Measurements from ENCODE around the gene KDM4B.

Gene KDM4B

DNA sequence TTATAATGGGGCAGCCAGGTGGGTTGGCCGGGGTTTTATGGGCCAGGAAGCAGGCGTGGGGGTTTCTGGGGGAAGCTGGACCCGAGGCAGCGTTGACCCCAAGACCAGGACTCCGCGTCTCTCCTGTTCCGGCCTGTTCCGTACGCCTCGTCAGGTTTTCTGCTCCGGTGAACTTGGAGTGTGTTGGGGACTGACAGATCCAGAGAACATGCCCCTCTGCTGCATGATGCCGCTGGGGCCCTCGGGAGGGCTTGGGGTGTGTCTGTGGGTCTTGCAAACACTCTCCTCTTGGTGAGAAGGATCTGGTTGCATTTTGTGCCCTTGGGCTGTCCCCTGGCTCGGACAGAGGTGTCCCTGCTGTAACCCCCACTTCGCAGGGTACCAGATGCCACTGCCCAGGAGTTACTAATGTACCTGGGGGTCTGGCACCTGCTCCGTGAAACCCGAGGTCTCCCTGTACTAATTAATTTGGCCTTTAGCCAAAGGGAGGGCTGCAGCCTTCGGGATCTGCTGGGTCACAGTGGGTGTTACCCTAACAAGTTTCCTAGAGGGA is 15.6 kb downstream of the KDM4B start:
- DNase-seq (ENCODE audit: low read depth), result no peak

DNA sequence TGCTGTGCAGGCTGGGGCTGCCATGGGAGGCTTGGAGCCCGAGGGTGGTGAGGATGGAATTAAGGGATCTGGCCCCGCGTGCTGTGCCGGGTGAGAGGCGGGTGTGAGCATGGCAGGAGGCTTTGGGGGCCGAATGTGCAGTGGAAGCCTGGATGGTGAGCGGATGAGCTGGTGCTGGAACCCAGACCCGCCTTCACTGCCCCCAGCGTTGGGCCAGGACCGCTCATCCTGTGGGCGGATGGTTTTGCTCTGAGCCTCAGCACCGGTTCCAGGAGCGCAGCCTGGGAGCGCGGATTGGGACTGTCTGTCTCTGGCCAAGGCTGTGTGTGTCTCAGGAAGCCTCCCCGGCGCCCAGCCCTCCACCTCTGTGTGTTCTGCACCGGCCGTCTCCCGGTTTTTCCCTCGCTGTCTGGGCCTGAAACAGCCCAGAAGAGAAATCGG is 16.7 kb downstream of the KDM4B start:
- no peak for DNase-seq (ENCODE audit: low read depth)

DNA sequence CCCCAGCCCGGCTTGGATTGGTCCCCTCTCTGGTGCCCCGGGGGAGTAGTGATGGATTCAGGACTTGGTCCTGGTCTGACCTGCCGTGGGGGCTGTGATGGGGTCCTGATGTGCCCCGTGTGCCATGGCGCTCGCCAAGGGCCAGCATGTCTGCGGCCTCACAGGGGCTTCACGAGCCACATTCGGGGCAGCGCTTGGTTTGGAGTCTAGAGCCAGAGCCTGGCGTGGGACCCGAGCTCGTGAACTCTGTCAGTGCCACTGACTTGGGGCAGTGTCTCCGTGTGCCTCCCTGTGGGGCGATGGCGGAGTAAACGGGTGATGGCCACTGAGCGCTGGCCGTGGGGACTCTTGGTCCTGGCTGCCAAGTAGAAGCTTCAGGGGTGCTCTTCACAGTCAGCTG is 17.1 kb downstream of the KDM4B start:
- no peak for DNase-seq (ENCODE audit: low read depth)

DNA sequence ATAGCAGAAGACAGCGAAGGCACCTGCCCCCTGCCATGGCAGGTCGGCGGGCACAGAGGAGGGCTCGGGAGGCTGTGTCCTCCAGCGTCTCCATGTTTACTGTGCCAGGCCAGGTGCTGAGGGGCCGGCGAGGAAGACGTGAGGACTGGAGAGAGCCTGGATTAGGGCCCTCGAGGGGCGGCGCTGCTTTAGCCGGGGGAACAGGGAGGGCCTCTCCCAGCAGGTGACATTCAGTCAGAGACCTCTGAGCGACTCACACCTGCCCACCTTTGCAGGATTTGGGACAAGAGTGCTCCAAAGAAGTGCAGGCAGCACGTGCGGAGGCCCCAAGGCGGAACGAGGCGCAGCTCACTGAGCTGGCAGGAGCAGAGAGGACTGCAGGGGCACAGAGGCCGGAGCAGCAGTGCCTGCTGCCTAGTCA is 17.6 kb downstream of the KDM4B start:
- DNase-seq (ENCODE audit: low read depth), result no peak

DNA sequence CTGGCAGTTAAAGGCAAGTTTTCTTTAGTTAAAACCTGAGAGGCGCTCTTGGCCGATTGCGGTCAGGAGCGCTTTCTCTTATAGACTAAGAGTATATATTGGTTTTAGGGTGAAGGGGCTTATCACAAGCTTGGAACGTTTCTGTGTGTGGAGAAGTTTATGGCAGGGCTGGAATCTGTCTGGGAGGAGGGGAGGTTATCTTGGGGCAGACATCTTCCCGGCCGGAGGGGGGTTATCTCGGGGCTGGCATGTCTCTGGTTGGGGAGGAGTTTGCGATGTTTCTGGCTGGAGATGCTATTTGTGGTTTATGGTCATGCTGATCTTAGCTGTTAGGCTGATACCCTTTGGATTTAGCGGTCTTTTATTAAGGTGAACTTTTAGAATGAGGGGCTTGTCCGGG is 18.3 kb downstream of the KDM4B start:
- DNase-seq (ENCODE audit: low read depth), result no peak

DNA sequence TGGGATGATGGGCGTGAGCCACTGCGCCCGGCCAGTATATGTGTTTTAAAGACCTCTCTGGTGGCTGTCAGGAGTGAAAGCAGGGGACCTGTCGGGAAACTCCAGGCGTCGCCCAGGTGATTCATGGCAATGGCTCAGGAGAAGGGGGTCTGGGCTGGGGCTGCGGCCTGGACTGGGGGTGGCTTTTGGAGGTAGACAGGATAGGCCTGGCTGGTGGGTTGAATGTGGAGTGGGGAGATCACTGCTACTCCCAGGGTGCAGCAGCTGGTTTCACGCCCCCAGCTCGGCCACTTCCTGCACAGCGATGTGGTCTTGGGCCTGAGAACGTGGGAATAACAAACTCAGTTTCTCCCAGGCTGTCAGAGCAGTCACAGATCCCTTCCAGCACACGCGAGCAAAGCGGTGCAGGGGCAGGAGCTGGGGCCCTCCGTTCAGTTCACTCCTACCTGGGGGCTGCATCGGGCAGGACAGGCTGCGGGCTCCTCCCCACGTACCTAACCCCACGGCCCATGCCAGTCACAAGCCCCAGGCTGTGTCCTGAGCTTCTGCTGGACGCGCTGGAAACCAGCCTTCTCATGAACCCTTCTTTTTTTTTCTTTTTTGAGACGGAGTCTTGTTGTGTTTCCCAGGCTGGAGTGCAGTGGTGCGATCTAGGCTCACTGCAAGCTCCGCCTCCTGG is 18.9 kb downstream of the KDM4B start:
- DNase-seq (ENCODE audit: low read depth), result no peak

DNA sequence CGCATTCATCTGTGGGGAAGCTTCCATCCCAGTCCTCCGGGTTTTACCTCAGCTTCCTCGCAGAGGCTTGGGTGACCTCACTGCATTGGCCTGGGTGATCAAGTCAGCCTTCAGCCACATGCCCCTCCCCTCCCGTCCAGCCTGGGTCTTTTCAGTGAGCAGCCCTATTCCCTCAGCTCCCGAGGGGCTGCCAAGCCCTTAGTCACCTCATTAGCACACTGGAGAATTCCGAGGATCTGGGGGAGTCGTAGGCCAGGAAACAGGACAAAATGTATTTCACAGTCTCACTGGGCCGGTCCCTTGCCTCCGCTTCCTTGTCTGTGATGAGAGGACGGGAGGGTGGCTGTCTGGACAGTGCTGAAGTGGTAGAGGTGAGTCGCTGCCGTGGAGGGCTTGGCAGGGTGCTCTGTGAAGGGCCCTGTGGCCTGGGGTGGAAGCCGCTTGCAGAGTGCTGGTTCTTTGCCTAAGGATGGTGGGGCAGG is 19.9 kb downstream of the KDM4B start:
- no peak for DNase-seq (ENCODE audit: low read depth)

DNA sequence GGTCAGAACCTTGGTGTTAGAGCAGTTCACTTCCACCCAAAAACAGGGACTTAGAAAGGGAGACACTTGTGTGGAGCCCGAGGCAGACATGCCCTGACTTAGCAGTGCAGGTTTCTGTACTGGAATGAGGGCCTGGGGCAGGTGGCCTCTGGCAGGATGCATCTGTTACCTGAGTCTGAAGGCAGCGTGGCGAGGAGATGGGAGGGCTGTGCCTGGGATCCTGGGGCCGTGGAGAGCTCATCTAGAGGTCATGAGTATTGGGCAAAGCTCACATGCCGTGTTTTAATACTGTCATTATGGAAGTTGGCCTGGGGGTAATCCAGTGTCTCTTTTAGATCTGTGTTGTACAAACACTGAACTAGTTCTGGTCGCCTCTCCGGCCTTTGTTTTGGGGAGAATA is 21.4 kb downstream of the KDM4B start:
- DNase-seq (ENCODE audit: low read depth), result no peak

DNA sequence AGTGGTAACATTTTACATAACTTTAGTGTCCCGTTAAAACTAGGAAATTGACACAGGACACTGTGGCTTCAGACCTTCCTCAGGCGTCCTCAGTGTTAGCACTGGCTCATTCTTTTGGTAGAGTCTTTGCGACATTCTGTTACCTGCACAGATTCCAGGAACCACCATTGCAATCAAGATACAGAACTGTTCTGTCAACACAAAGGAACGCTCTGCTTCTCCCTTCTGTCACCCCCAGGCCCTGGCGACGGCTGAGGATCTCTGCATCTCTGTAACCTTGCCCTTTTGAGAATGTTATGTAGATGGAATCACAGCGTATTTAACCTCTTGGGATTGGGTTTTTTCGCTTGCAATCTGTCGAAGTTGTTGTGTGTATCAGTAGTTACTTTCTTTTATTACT is 22.6 kb downstream of the KDM4B start:
- DNase-seq (ENCODE audit: low read depth), result no peak

DNA sequence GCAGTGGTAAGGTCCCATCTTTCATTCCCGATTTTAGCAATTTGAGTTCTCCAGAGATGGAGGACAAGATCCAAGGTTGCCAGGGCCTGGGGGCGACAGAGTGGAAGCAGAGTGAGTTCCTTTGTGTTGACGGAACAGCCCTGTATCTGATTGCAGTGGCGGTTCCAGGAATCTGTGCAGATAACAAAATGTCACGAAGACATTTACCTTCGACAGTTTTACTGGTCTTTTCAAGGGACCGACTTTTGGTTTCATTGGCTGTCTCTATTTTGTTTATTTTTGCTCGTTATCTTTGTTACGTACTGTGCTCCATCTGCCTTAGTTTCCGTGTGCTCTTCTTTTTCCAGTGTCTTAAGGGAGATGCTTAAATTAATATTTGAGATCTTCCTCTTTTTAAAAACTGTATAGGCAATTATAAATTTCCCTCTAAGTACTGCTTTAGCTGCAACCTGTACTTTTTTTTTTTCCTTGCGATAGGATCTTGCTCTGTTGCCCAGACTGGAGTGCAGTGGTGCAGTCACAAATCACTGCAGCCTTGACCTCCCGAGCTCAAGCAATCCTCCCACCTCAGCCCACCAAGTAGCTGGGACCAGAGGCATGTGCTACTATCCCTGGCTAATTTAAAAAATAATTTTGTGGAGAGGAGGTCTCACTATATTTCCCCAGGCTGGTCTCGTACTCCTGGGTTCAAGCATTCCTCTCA is 23.2 kb downstream of the KDM4B start:
- DNase-seq (ENCODE audit: low read depth), result no peak

DNA sequence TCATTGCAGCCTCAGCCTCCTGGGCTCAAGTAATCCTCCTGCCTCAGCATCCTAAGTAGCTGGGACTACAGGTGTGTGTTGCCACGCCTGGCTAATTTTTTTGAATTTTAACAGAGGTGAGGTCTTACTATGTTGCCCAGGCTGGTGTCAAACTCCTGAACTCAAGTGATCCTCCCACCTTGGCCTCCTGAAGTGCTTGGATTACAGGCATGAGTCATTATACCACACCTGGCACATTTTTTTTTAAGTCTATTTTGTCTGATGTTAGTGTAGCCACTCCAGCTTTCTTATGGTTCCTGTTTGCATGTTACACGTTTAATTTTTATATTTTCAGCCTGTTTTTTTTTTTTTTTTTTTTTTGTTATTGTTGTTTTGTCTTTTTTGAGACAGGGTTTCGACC is 24.8 kb downstream of the KDM4B start:
- DNase-seq (ENCODE audit: low read depth), result no peak

DNA sequence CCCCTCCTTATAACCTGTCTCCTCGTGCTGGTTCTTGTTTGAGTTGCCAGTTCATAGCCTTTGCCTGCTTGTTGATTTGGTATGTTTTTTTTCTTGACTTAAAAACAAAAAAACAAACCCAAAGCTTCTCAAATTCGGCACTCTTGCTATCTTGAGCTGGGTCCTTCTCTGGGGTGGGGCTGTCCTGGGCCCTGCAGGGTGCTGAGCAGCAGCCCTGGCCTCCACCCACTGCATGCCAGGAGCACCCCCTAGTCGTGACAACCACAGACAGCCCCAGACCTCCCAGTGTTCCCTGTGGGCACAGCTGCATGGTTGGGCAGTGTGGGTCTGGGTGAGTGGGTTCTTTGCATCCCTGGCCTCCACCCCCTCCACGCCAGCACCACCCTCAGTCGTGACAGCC is 27.8 kb downstream of the KDM4B start:
- no peak for DNase-seq (ENCODE audit: low read depth)

DNA sequence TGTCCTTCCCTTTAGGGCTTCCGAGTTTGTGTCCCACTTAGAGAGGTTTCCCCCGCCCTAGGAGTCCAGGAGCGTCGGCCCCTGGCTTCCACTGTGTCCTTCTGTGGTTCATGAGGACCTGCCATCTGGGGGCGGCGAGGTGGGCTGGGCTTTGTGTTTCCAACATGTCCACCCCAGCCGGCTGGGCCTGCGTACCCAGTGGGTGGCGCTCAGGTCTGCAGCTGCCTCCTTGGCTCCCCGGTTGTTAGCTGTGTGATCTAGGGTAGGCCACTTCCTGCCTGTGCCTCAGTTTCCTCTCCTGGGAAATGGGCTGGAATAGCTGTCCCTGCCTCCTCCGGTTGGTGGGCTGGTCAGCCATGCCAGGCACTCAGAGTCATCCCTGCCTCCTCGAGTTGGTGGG is 28.4 kb downstream of the KDM4B start:
- DNase-seq (ENCODE audit: low read depth), result no peak

DNA sequence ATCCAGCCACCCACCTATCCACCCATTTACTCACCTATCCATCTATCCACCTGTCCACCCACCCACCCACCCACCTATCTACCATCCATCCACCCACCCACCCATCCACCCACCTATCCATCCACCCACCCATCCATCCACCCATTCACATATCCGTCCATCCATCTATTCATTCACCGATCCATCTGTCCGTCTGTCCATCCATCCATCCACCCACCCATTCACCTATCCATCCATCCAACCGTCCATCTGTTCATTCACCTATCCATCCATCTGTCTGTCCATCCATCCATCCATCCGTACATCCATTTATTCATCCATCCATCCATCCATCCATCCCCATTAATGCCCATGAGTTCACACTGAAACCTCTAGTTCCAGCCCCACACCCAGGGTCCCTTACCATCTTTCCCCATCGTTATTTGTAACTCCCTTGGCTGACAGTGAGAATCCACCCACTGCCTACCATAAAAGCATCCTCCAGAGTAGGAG is 31.3 kb downstream of the KDM4B start:
- DNase-seq (ENCODE audit: low read depth), result no peak

DNA sequence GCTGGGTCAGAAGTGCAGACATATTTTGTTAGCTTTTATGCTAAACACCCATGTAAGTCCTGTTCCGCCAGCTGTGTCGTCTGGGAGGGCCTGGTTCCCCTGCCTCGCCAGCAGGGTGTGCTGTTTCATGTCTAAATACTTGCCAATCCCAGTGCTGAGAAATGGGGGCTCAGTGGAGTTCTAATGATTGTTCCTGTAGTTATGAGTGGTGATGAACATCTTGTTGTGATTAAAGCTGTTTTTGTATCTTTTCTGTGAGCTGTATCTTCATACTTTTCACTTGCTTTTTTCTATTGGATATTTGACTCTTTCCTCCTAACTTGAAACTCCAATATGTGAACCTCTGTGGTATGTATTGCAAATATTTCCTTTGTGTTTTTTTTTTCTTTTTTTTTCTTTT is 32.7 kb downstream of the KDM4B start:
- peak; percentile 13 for DNase-seq (ENCODE audit: low read depth)

DNA sequence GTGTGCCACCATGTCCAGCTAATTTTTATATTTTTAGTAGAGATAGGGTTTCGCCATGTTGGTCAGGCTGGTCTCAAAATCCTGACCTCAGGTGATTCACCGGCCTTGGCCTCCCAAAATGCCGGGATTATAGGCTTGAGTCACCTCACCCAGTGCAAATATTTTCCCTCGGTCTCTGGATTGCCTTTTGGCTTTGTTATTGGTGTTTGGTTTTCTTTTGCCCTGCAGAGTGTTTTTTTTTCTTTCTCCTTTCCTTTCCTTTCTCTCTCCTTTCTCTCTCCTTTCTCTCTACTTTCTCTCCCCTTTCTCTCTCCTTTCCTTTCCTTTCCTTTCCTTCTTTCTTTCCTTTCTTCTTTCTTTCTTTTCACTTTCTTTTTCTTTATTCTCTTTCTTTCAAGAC is 33.2 kb downstream of the KDM4B start:
- no peak for DNase-seq (ENCODE audit: low read depth)

DNA sequence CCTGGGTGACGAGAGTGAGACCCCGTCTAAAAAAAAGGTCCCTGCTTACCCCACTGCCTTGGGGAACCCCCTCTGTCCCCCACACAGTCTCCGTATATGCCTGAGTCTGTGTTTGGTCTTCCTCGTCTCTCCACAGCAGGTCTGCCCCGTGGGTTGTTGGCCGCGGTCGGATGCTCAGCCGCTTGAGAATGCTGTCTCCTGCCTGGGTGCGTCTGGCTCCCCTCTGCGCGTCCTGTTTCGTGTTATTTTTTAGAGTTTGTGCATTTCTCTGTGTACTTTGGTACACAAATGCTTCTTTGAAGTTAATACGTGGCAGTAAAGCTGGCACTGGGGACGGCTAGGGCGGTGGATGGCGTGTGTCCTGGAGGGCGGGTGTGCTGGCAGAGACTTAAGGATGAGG is 34.9 kb downstream of the KDM4B start:
- DNase-seq (ENCODE audit: low read depth), result no peak

DNA sequence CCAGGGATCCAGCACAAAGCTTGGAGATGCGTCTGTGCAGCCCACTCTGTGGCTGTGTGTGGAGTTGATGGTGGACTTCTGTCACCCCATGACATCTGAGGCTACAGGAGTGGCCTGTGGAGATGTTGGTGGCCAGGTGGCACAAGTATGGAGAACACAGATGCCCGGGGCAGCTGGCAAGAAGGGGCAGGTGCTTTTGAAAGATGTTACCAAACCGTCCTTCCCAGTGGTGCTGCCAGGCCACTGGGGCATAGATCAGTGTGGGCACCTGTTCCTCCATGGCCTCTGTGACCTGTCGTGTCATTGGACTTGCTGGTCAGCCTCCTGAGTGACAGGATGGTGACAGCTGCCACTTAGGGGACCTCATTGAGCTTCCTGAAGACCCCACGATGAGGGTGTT is 36.2 kb downstream of the KDM4B start:
- DNase-seq (ENCODE audit: low read depth), result no peak

DNA sequence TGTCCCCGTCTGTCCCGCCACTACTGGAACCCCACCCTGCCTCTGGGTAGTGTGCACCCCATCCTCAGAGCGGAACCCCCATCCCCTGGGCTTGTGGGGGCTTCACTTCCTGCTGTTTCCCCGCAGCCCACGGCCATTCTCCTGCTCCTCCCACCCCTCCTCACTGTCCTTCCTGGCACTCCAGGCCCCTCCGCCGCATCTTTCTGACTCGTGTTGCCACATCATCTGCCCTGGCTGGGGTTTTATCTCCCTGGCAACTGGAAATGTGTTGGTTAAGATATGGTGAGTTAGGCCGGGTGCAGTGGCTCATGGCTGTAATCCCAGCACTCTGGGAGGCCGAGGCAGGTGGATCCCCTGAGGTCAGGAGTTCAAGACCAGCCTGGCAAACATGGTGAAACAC is 37.3 kb downstream of the KDM4B start:
- DNase-seq (ENCODE audit: low read depth), result no peak

DNA sequence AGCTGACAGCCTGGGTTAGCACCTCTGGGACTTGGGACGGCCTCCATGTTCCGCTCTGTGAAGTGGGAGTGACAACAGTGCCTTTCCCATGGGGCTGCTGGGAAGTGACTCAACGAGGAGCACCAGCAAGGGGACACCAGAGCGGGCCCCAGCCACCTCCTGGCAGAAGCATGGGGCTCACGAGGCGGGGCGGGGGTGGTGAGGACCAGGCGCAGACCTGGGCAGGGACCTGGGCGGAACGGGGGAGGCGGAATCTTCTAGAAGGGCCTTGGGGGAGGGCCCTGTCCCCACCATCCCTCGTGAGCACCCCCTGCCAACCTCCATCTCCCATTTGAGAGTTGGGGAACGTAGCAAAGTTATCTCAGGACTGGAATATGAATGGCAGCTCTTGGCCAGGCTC is 37.9 kb downstream of the KDM4B start:
- no peak for DNase-seq (ENCODE audit: low read depth)

DNA sequence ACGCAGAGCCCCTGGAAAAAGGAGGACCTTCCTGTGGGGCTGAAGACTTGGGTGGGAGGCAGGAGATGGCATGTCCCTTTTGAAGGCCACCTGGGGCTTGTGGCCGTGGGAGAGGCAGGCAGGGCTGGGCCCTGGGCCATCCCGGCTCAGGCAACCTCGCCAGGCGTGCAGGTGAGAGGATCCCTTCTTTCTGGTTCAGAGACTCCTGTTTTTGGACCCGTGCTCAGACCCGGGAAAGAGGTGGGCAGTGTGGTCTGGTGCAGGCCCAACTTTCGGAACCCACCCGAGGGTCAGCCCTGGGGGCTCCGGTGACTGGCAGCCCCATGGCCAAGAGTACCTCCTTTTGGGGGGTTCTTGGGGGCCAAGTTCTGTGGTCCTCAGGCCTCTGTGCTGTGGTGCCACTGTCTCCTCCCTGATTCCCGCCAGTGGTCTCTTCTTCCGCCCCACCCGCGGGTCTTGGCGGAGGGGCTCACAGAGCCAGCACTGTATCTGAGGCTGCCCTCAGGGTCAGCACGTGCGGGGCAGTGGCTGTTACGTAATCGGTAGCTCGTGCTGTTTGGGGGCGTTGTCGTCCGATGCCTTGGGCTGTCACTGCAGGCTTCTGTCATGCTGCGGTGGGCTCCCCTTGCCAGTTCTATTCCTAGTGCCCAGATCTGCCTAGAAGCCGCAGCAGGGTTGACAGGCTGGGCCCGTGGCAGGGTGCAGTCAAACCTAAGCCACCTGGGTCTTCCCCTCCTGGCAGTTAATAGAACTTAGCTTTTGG is 42.7 kb downstream of the KDM4B start:
- no peak for DNase-seq (ENCODE audit: low read depth)

DNA sequence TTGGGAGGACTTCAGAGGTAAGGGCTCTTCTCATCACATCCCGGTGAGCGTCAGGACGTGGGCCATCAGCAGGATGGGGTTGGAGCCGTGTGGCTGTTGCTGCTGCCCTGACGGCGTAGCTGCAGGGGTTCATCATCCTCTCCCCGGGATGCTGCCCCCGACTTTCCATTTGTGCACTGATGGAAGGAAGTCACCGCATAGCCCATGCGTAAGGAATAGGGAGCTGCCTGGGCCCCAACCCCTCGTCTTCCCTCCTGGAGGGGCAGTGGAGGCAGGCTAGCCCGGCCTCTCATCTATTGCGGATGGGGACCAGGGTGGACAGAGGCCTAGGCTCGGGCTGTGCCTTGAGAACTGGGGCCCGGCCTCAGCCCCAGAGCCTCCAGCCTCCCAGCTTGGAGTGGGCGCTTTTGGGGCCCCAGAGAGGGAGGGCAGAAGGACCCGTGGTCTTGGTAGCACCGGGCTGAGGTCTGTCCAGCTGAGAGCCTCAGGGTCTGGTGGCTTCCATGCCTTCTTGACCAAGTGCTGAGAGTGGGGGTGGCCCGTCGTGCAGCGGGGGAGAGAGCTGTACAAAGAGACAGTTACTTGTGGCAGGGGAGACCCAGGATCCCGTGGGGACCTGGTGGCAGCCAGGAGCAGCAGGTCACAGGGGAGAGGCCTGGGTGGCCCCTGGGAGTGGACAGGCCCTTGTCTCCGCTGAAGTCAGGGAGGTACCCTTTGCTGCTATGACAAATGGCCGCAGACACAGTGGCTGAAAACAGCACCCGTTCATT is 44.0 kb downstream of the KDM4B start:
- no peak for DNase-seq (ENCODE audit: low read depth)

Measured in stimulated activated CD4-positive, alpha-beta T cell treated with anti-CD3 and anti-CD28 coated beads, Interleukin-2, amount 100 ng/mL, for 4 hours (primary cell).